Transverse colon (tissue), 4 donors: Measurements from ENCODE around the gene GTF2IRD1. TPM values are rescaled to one million over a fixed set of nuclear protein-coding genes. Genes with fewer than 3 reads are reported as not detected.
"Not testable (repeated sequence)": the region's sequence is repeated elsewhere in the genome, so short reads cannot be mapped to it uniquely, and the experiment has no call there.

ENCODE experiments used
- DNase-seq: peaks from one replicate; pipeline ENCODE4 v3.0.0-alpha.2; 2019
- H3K27ac ChIP-seq, 4 donors: fragments of 200-600 bp; sonication (generic); 2 replicates each; pipeline ENCODE4 v1.5.1; 2016 to 2018; ENCODE audit warnings: inconsistent platforms in 4 of 4
- H3K27me3 ChIP-seq: fragments of 200-600 bp; sonication (generic); 2 replicates; pipeline ENCODE4 v1.5.1; 2017; ENCODE audit warnings: inconsistent platforms
- H3K36me3 ChIP-seq, 4 donors: fragments of 200-600 bp; sonication (generic); 2 replicates each; pipeline ENCODE4 v1.5.1; 2017 to 2019; ENCODE audit warnings: inconsistent platforms in 4 of 4
- H3K4me1 ChIP-seq, 4 donors: fragments of 200-600 bp; sonication (generic); 2 replicates each; pipeline ENCODE4 v1.5.1; 2017 to 2020; ENCODE audit warnings: inconsistent platforms in 4 of 4
- H3K4me3 ChIP-seq, 4 donors: fragments of 200-600 bp; sonication (generic); 1 replicate in 1 of 4; 2 replicates in 3 of 4; pipeline versions ENCODE4 v1.5.1 to v1.6.1; 2017 to 2019; ENCODE audit warnings: inconsistent platforms in 4 of 4
- H3K9me3 ChIP-seq, 2 donors: fragments of 200-600 bp; sonication (generic); 2 replicates each; pipeline ENCODE4 v1.5.1; 2017 to 2019; ENCODE audit warnings: inconsistent platforms in 2 of 2
- EP300 ChIP-seq: sonication (generic); formaldehyde crosslinking; IDR thresholded peaks from one replicate; pipeline ENCODE4 v1.6.1; 2017; ENCODE audit warnings: antibody characterized with exemption, low read depth
- POLR2A ChIP-seq: fragments of 450-650 bp; IDR thresholded peaks from one replicate; pipeline ENCODE4 v1.6.1; 2016; ENCODE audit warnings: antibody characterized with exemption, mild to moderate bottlenecking, moderate library complexity
- POLR2AphosphoS5 ChIP-seq, 3 donors: sonication (generic); formaldehyde crosslinking; IDR thresholded peaks; one replicate each; pipeline ENCODE4 v1.6.1; 2016; ENCODE audit warnings: antibody characterized with exemption in 3 of 3
- WGBS, 2 donors: methylation state at CpG; one replicate each; pipeline ENCODE4 v1.1.5; 2018; ENCODE audit warnings: low coverage in 1 of 2; 5-methylcytosine and 5-hydroxymethylcytosine counted together
- in situ Hi-C, 4 donors: fragments of 200-750 bp; cut with MboI; loops; one replicate each; pipeline versions ENCODE4 v1.15.0 to v1.15.1; 2017; ENCODE audit warnings: low sequenced_read_pairs in 3 of 4, low pct_ligation_motif_present in 1 of 4, low pct_unique_long_range_greater_than_20kb in 1 of 4
- intact Hi-C: fragments of 100-400 bp; cut with DNase I; formaldehyde crosslinking; loops from one replicate; pipeline ENCODE4 v1.15.1; 2023; ENCODE audit warnings: low total_unique reads
- total RNA-seq, 4 donors: library from RNA; depleted of rRNA; stranded (reverse); fragments of >200 nt; gene quantifications; one replicate each; pipeline ENCODE4 v1.1.0, GENCODE V29; 2016
- TF ChIP-seq, protein P1 (sequence below), 5 experiments: fragments of 200-600 bp in 3 of 5; fragments of 450-650 bp in 2 of 5; sonication (generic) in 3 of 5; IDR thresholded peaks; 1 replicate in 2 of 5; 2 replicates in 3 of 5; pipeline ENCODE4 v1.5.1; 2016 to 2017; ENCODE audit warnings: antibody characterized with exemption in 5 of 5, inconsistent platforms in 3 of 5, mild to moderate bottlenecking in 2 of 5, moderate library complexity in 1 of 5

The GTF2IRD1 gene
- total RNA-seq, 4 donors from 2014 or later = 4.6 to 22.4 (median 14.7) TPM

DNA sequence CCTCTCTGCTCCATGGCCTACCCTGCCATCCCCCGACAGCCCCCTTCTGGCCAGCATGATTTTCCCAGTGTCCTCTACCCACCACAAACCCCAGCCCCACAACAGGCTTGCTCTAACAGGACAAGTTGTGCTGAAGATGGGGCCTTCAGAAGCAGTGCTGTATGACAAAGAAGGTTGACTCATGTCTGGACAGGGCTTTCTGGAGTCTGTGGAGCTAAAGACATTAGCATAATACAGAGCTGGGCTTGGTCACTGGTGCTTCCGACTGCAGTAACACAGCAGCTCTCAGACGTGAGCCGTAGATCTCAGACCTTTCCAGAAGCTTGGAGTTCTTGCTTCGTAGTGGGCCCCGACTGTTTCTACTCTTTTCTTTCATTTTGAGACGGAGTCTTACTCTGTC, 100.5 kb downstream of the GTF2IRD1 start:
- in situ Hi-C loops = loop anchor here in 2 of 4 donors (10.0 to 25.0 kb wide), 2 partner anchors 117 to 129 kb away; no protein-coding TSS in a partner anchor
- peaks cover 0 to 5% (median 0%) of the 10 kb centered on the region in 4 donors for H3K36me3 ChIP-seq

GRCh38 chr7:74560086-74560719, 106.5 kb downstream of the GTF2IRD1 start:
- Histone ChIP-seq H3K4me3 (no peak overlapping the region), H3K27ac (no peak overlapping the region), H3K9me3 (no peaks in the 10 kb centered on the region), H3K36me3 (peaks cover 0 to 5% (median 0%) of the 10 kb centered on the region in 4 donors), H3K4me1 (no peaks in the 10 kb centered on the region), H3K27me3 (no peaks in the 10 kb centered on the region)
- in situ Hi-C loops (loop anchor here in 1 of 4 donors (25.0 kb wide), 1 partner anchor 123 kb away; no protein-coding TSS in a partner anchor), intact Hi-C loops (loop anchor here (2.0 to 10.0 kb wide), 2 partner anchors 115 to 145 kb away; no protein-coding TSS in a partner anchor)
- TF ChIP-seq POLR2AphosphoS5 (IDR thresholded peaks at IDR 0.05) (no peak), EP300 (no peak), POLR2A (no peak)
- TF ChIP-seq, protein P1, sequence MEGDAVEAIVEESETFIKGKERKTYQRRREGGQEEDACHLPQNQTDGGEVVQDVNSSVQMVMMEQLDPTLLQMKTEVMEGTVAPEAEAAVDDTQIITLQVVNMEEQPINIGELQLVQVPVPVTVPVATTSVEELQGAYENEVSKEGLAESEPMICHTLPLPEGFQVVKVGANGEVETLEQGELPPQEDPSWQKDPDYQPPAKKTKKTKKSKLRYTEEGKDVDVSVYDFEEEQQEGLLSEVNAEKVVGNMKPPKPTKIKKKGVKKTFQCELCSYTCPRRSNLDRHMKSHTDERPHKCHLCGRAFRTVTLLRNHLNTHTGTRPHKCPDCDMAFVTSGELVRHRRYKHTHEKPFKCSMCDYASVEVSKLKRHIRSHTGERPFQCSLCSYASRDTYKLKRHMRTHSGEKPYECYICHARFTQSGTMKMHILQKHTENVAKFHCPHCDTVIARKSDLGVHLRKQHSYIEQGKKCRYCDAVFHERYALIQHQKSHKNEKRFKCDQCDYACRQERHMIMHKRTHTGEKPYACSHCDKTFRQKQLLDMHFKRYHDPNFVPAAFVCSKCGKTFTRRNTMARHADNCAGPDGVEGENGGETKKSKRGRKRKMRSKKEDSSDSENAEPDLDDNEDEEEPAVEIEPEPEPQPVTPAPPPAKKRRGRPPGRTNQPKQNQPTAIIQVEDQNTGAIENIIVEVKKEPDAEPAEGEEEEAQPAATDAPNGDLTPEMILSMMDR (IDR thresholded peaks at IDR 0.05) = no peak
- WGBS, 2 donors = 77 to 80% methylated on average over 3 to 5 of the region's 5 CpGs
- no peak for DNase-seq

More for the DNA sequence above, 100.5 kb downstream of the GTF2IRD1 start:
- WGBS, 2 donors = 84 to 93% methylated on average over 4 to 7 of the region's 7 CpGs
- Histone ChIP-seq H3K9me3 (no peaks in the 10 kb centered on the region), H3K27ac (no peak overlapping the region), H3K27me3 (no peaks in the 10 kb centered on the region), H3K4me3 (no peak overlapping the region), H3K4me1 (no peaks in the 10 kb centered on the region)
- intact Hi-C loops = no loop called here
- no peak for TF ChIP-seq POLR2AphosphoS5 (IDR thresholded peaks at IDR 0.05)
- DNase-seq = no peak

DNA sequence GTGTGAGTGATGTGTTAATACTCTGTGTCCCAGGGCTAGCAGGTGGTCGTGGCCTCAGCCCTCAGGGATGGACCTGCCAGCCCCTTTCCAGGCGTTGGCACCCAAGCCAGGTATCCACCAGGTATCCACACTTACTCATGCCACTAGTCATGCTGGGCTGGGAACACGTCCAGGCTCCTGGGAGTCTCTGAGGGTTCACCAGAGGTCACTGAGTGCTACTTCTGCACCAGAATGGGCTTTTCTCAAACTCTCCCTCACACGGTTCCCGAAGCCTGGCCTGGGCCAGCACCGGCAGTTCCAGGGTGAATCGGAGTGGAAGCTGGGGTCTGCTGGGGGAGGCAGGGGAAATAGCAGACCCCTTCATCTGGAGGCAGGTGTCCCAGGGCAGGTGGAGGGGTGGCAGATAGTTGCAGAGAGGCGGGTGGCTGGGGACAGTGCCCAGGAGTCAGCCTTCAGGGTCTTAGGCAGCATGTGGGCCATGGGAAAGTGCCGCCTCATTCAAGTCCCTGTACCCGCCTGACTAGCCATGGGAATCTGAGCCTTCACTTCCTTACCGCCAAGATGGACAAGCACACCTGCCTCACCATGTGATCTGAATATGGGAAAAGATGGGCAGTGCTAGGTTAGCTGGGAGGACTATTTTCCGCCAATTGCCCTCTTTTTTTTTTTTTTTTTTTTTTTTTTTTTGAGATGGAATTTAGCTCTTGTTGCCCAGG, 108.3 kb downstream of the GTF2IRD1 start:
- 89 to 92% methylated on average over 4 to 12 of the region's 12 CpGs for WGBS, 2 donors
- no peak for DNase-seq
- TF ChIP-seq POLR2AphosphoS5 (IDR thresholded peaks at IDR 0.05) = no peak
- no peak for TF ChIP-seq EP300
- TF ChIP-seq, protein P1 (IDR thresholded peaks at IDR 0.05) = no peak
- TF ChIP-seq POLR2A = no peak
- Histone ChIP-seq H3K4me1 (no peaks in the 10 kb centered on the region), H3K9me3 (no peaks in the 10 kb centered on the region), H3K36me3 (peaks cover 0 to 5% (median 0%) of the 10 kb centered on the region in 4 donors), H3K27me3 (no peaks in the 10 kb centered on the region), H3K27ac (no peak overlapping the region), H3K4me3 (no peak overlapping the region)
- in situ Hi-C loops = loop anchor here in 1 of 4 donors (25.0 kb wide), 1 partner anchor 125 kb away; no protein-coding TSS in a partner anchor
- intact Hi-C loops = loop anchor here (2.0 to 10.0 kb wide), 2 partner anchors 117 to 147 kb away; no protein-coding TSS in a partner anchor

DNA sequence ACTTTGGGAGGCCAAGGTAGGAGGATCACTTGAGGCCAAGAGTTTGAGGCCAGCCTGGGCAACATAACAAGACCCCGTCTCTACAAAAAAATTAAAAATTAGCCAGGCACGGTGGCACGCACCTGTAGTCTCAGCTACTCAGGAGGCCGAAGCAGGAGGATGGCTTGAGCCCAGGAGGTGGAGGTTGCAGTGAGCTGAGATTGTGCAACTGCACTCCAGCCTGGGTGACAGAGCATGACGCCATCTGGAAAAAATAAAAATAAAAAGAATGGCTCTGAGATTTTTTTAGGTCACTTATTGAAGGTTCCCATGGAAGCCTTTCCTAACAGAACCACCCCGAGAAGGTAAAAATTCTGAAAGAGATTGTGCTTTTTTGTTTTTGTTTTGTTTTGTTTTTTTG, 109.9 kb downstream of the GTF2IRD1 start:
- in situ Hi-C loops = loop anchor here in 1 of 4 donors (25.0 kb wide), 1 partner anchor 126 kb away; no protein-coding TSS in a partner anchor
- not testable (repeated sequence) for DNase-seq, H3K4me3 ChIP-seq, H3K4me1 ChIP-seq, H3K36me3 ChIP-seq, H3K27ac ChIP-seq, H3K9me3 ChIP-seq, H3K27me3 ChIP-seq
- intact Hi-C loops = loop anchor here (10.0 kb wide), 1 partner anchor 149 kb away; no protein-coding TSS in a partner anchor
- WGBS, 2 donors = 92 to 97% methylated on average over 5 to 6 of the region's 6 CpGs

DNA sequence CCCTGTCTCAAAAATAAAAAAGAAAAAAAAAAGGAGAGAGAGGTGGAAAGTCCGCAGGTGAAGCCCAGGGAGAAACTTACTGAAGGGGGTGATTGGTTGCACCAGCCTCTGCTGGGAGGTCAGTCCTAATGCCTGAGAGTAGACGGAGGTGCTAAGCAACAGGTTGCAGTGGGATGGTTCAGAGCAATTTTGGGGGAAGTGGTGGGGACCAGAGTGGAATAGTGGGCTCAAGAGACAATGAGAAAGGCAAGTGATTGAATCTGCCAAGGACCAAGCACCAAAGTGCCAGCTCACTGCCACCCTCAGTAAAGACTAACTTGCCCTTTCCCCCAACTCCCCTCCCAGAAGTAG, 113.6 kb downstream of the GTF2IRD1 start:
- H3K4me3 ChIP-seq = no peak overlapping the region
- TF ChIP-seq POLR2AphosphoS5 (IDR thresholded peaks at IDR 0.05) = no peak
- no peak for TF ChIP-seq POLR2A
- TF ChIP-seq EP300 = no peak
- TF ChIP-seq, protein P1 (IDR thresholded peaks at IDR 0.05) = no peak
- intact Hi-C loops = loop anchor here (10.0 kb wide), 1 partner anchor 152 kb away; no protein-coding TSS in a partner anchor
- H3K36me3 ChIP-seq = no peaks in the 10 kb centered on the region
- in situ Hi-C loops = loop anchor here in 1 of 4 donors (25.0 kb wide), 1 partner anchor 130 kb away; no protein-coding TSS in a partner anchor
- no peaks in the 10 kb centered on the region for H3K27me3 ChIP-seq
- H3K27ac ChIP-seq = no peak overlapping the region
- no peaks in the 10 kb centered on the region for H3K4me1 ChIP-seq
- no peaks in the 10 kb centered on the region for H3K9me3 ChIP-seq
- 87 to 91% methylated on average over 2 of the region's 2 CpGs for WGBS, 2 donors
- no peak for DNase-seq
